GM18868 (cell line): ENCODE results near the gene CLIC2.
"Not testable (repeated sequence)": the region's sequence is repeated elsewhere in the genome, so short reads cannot be mapped to it uniquely, and the experiment has no call there.

Experiments
- ATAC-seq: cut with Tn5 transposase; IDR thresholded peaks from one replicate; pipeline ENCODE4 v1.9.1; 2021; ENCODE audit warnings: mild to moderate bottlenecking, moderate library complexity; ENCODE audit not compliant: unreplicated experiment

CLIC2 gene

DNA sequence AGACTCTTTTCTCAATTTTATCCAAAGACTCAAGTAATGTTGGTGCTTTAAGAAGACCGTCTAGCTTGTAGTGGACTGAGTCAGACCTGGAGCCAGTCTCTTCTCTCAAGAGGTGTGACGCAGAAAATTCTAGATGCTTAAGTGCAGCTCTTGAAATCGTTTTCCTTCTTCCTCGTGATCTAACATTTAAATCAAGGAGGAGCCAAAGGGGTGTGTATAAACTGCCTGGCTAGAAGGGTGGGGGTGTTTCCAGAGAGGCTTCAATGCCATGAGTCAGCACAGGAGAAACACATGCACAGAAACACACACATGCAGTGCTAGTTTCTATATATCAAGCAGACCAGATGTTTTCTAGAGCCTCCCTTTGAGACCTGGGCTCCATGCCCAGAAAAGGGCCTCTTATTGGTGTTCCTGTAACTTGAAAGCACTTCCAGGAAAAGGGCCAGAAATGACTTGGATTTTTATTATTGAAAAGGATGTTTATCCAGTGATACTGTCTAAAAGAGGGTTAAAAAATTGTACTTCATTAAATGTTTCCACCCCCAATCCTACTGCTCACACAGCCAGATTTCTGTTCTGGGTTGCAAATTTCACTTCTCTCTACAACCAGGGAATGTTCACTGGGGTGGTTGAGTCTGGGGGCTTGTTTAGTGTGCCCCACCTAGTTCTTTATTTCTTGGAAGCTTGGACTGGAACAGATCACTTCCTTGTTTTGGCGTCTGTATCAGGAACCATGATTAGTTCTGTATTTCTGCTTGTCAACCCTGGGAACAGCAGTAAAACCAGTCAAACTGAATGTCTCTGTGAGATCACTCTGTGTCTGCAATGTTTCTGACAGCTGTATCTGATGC lies at the start of gene CLIC2:
Gene CLIC2 (minus strand): TSS at position 129 of the 851 bp plus-strand sequence. CDS start 187 bp downstream, outside the sequence.
- ATAC-seq = peak; percentile 89

DNA sequence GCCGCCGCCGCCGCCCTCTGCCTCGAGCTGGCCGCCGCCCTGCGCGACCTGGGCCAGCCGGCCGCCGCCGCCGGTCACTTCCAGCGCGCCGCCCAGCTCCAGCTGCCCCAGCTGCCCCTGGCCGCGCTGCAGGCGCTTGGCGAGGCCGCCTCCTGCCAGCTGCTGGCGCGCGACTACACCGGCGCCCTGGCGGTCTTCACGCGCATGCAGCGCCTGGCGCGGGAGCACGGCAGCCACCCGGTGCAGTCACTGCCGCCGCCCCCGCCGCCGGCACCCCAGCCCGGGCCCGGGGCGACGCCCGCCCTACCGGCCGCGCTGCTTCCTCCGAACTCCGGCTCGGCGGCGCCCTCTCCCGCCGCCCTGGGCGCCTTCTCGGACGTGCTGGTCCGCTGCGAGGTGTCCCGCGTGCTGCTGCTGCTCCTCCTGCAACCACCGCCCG lies 48.1 kb upstream of the CLIC2 start:
- ATAC-seq = peak; percentile 39

DNA sequence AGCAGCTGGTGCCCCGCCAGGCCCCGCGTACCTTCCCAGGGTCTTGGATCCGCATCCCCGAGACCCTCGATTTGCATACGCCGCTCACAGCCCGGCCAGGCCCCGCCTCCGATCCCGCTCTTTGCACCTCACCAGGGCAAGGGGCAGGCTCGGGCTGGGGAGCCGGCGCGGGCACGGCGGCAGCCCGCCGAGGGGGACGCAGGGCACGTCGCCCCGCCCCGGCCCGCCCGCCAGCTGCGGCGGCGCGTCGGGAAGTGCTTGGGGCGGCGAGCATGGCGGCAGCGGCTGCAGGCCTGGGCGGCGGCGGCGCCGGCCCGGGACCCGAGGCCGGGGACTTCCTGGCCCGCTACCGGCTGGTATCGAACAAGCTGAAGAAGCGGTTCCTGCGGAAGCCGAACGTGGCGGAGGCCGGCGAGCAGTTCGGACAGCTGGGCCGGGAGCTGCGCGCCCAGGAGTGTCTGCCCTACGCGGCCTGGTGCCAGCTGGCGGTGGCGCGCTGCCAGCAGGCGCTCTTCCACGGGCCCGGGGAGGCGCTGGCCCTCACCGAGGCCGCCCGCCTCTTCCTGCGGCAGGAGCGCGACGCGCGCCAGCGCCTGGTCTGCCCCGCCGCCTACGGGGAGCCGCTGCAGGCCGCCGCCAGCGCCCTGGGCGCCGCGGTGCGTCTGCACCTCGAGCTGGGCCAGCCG lies 47.6 kb upstream of the CLIC2 start, which contains the start of gene F8A2:
Gene F8A2 (plus strand): TSS at position 253 of the 686 bp plus-strand sequence. CDS start 20 bp downstream, at position 273.
- ATAC-seq = peak; percentile 79

DNA sequence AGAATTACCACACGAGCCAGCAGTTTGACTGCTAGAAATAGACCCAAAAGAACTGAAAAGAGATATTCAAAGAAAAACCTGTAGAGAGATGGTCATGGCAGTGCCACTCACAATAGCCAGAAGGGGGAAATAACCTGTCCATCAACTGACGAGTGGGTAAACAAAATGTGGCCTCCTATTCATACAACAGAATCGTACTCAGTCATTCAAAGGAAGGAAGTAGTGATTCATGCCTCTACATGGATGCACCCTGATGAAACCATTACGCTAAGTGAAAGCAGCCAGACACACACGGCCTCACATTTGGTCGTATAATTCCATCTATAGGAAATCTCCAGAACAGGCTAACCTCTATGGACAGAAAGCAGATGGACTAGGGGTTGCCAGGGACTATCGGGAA lies 45.4 kb upstream of the CLIC2 start:
- not testable (repeated sequence) for ATAC-seq

DNA sequence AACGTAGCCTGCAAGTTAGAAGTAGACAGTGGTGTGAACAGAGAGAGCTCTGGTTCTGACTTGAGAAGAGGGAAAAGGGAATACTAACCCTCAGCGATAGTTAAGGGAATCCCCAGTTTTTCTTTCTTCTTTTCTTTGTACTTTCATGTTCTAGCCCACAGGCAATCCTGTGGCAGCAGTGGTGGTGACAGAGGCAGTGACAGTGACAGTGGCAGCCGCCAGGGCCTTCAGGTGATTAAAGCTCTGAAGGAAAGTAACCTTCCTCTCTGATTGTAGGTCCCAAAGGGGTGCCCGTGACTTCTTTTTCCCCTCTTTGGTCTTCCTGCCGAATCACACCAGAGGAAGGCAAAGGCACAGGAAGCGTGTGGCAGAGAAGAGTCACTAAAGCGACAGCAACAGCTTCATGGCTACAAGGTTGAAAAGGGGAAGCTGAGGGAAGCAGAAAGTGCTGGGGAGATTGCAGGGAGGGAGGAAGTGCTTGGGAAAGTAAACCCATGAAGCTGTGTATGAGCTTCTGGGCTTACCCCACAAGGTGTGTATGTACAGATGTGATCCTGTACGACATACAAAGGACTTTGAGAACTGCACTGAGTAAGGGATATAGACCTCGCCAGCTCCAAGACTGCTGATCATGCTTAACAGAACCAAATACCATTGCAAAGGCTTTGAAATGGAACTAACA lies 39.5 kb upstream of the CLIC2 start:
- ATAC-seq = peak; percentile 78

DNA sequence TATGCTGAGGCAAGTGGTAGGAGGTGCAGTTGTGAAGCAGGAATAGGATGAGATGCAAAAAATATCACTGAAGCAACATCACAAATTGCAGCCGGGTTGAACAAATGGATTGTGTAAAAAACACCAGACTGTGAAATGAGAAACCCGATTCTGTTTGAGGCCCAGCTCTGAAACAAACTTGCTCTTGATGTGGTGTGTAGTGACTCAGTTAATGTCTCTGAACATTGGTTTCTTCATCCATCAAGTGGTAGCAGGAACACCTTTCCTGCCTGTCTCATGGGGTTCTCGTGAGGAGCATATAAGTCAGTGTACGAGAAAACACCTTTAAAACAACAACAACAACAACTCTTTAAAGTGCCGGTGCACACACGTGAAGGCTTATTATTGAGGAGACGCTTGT lies 29.3 kb upstream of the CLIC2 start:
- not testable (repeated sequence) for ATAC-seq

DNA sequence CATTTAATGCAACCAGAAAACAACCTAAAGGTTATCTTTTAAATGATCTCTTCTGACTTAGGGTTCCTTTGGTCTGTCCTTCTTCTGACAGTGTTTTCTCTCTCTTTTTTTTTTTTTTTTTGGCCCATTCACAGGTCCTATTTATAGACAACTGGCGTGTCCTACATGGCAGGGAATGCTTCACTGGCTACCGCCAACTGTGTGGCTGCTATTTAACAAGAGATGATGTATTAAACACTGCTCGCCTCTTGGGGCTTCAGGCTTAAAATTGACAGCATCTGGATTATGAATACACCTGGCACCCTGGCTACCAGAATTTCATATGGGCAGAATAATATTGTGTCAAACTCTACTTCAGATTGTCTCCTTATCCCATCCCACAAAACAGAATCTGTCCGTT lies 15.0 kb upstream of the CLIC2 start:
- not testable (repeated sequence) for ATAC-seq

DNA sequence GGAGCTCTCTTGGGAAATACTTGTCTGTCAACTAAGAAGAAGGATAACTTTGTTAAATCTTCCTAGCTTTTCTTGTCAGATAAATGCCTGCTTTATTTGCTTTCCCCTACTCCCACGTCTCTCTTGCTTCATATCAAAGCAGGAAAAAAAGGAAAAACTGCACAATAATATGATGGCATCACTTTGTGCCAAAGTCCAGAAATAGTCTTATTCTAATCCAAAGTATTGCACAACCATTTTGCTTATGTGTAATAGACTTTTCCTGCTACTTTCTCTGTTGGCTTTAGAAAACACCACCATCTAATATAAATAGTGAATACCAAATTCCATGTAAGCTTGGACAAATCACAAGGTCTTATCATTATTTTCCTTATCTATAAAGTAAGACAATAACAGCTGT lies 11.3 kb upstream of the CLIC2 start:
- ATAC-seq = not testable (repeated sequence)

DNA sequence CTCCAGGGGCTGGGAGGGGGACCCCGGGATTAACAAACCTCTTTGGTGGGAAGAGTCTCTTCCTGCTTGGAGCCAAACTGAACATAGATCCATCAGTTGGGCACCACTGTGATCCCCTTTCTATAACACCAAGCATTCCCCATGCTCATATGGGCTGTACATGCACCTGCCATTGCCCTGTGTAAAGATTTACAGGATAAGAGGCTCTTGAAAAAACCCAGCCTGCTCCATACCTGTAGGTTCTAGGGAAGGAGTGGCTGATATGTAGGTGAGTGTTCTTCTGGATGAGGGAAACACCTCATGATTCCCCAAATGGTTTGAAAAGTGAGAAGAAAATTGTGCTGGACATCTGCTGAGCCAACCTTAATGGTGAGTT lies 911 bp upstream of the CLIC2 start:
- not testable (repeated sequence) for ATAC-seq

DNA sequence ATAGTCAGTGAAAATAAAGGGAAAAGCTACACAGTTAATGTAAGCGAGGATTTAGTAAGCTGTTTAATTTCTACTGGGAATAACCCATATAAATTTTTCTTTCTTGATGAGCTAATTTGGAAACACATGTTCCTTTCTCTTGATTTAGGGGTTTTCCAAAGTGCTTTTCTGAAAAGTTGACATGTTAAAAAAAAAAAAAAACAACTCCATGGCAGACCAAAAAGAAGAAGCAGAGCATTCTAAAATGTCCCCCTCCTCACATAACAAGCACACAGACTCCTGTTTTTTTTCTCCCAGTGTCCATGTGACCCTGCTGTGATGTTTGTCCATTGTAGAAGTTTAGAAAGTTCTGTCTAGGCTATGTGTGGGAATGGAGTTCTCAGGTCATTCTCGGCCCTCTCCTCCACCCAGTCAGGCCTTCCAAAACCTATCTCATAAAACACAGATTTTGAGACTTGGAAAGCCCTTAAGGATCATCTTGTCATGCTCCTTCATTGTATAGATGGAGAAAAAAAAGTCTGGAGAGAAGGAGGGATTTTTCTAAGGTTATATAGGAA lies 792 bp downstream of the CLIC2 start:
- ATAC-seq = no peak

DNA sequence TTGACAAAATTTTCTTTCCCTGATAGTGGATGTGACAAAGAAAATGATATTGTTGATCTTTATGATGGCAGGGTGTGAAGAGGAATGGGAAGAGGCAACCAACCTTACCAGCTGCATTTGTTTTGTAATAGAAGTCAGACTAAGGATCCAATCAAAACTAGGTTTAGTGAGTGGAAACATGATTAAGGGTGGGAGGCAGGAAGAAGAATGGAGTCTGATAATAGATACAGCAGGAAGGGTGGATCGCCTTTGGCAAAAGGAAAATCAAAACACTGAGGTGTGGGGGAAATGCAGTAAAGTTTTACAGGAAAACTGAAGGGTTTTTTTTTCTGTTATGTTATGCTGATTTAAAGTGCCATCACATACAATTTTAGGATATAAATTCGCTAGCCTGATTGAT lies 3.4 kb downstream of the CLIC2 start:
- ATAC-seq = no peak

DNA sequence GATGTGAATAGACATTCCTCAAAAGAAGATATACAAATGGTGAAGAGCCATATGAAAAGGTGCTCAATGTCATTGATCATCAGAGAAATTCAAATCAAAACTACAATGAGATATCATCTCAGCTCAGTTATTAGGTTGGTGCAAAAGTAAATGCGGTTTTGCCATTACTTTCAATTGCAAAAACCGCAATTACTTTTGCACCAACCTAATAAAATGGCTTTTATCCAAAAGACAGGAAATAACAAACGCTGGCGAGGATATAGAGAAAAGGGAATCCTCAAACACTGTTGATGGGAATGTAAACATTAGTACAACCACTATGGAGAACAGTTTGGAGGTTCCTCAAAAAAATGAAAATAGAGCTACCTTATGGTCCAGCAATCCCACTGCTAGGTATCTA lies 5.1 kb downstream of the CLIC2 start:
- ATAC-seq = no peak

DNA sequence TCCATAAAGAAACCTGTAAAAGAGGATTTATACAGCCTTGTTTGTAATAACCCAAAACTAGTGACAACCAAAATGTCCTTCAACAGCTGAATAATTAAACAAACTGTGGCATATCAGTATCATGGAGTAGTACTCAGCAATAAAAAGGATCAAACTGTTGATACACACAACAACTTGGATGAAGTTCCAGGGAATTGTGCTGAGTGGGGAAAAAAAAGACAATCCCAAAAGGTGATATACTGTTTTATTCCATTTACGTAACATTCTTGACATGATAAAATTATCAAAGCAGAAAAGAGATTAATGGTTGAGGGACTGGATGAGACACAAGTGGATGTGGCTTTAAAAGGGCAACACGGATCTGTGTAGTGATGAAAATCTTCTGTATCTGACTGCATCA lies 7.8 kb downstream of the CLIC2 start:
- ATAC-seq = no peak

DNA sequence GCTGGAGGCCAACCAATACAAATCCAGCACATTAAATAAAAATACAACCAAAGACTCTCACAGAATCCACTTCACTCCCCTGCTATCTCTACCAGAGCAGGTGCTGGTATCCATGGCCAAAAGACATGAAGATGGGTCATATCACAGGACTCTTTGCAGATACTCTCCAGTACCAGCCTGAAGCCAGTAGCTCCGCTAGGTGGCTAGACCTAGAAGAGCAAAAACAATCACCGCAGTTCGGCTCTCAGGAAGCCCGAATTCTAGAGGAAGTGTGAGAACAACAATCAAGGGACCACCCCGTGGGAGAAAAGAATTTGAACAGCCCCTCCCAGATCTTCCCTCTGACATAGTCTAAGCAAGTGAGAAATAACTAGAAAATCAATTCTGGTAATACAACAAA lies 20.2 kb downstream of the CLIC2 start:
- ATAC-seq = no peak

DNA sequence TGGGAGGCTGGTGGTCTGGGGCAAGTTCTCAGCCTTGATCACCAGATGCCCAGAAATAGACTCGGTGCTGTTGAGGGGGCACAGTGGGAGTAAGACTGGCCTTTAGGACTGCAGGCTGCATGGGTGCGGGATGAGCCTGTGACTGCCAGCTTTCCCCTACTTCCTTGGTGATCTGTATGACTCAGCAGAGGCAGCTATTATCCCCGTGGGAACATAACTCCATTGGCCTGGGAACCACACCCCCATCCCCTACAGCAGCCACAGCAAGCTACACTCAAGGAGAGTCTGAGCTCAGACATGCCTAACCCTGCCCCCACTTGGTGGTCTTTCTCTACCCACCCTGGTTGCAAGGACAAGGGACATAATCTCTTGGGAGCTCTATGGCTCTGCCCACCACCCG lies 20.6 kb downstream of the CLIC2 start:
- ATAC-seq = no peak

DNA sequence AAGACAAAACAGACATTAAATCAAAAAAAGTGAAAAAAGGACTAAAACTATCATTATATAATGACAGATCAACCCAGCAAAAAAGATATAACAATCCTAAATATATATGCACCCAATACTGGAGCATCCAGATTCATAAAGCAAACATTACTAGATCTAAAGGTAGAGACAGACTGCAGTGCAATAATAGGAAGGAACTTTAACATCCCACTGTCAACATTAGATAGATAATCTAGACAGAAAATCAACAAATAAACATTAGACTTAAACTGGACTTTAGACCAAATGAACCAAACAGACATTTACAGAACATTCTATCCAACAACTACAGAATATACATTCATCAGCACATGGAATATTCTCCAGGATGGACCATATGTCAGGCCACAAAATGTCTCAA lies 40.6 kb downstream of the CLIC2 start:
- ATAC-seq = no peak

DNA sequence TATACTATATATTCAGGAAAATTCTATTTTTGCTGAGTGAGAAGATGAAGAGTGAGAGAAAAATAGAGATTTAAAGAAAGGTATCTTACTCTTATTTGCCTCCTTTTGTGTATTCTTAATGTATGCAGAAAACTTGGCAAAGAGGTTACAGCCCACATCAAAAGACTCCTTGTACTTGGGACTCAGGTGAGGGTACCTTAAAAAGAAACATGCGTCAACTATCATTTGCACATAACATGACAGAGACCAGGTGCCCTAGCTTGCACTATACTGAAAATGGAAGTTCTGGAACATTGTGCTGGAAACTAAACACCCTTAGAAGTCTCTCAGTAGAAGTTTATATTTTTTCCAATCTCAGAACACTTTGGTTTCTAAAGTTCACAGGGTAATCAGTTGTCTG lies 54.5 kb downstream of the CLIC2 start:
- ATAC-seq = no peak

DNA sequence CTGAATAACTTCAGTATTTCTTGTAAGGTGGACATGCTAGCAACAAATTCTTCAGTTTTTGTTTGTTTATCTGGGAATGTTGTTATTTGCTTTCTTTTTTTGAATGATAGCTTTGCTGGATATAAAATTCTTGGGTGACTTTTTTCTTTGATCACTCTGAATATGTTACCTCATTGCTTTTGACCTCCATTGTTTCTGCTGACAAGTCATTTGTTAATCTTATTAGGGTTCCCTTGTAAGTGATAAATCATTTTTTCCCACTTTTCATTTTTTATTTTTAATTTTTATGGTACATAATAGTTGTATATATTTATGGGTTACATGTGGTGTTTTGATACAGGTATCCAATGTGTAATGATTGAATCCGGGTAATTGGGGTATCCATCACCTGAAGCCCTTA lies 63.4 kb downstream of the CLIC2 start:
- ATAC-seq = no peak

DNA sequence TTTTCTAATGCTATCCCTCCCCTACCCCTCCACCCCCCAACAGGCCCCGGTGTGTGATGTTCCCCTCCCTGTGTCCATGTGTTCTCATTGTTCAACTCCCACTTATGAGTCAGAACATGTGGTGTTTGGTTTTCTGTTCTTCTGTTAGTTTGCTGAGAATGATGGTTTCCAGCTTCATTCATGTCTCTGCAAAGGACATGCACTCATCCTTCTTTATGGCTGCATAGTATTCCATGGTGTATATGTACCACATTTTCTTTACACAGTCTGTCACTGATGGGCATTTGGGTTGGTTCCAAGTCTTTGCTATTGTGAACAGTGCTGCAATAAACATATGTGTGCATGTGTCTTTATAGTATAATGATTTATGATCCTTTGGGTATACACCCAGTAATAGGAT lies 66.4 kb downstream of the CLIC2 start:
- not testable (repeated sequence) for ATAC-seq

DNA sequence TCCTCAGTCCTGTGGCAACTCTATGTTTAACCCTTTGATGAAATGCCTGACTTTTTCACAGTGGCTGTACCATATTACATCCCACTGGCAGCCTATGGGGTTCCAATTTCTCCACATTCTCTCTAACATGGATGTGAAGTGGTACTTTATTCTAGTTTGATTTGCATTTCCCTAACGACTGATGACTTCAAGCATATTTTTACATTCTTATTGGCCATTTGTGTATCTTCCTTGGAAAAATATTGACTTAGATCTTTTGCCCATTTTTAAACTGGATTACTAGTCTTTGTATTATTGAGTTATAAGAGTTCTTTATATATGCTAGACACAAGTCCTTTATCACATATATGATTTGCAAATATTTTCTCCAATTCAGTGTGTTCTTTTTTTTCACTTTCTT lies 68.0 kb downstream of the CLIC2 start:
- no peak for ATAC-seq
